Thymus (tissue), 11 donors: ENCODE measurements around the gene CFHR1. TPM values are rescaled to one million over a fixed set of nuclear protein-coding genes. Genes with fewer than 3 reads are reported as not detected.

Experiments
- DNase-seq, 9 donors: peaks; one replicate each; pipeline ENCODE4 v3.0.0-alpha.2; 2013; ENCODE audit warnings: low spot score in 9 of 9, low read depth in 6 of 9, missing footprints in 1 of 9
- H3K27ac ChIP-seq, 2 donors: one replicate each; pipeline ENCODE4 v1.5.1; 2013; ENCODE audit warnings: control low read depth in 1 of 2, low read depth in 1 of 2, low read length in 1 of 2, mild to moderate bottlenecking in 1 of 2, moderate library complexity in 1 of 2
- H3K27me3 ChIP-seq, 2 donors: one replicate each; pipeline ENCODE4 v1.5.1; 2013; ENCODE audit warnings: low read length in 1 of 2; ENCODE audit not compliant: control insufficient read depth in 2 of 2, insufficient read depth in 1 of 2
- H3K36me3 ChIP-seq, 2 donors: one replicate each; pipeline ENCODE4 v1.5.1; 2013; ENCODE audit warnings: low read length in 1 of 2, mild to moderate bottlenecking in 1 of 2, moderate library complexity in 1 of 2; ENCODE audit not compliant: control insufficient read depth in 2 of 2, insufficient read depth in 2 of 2
- H3K4me1 ChIP-seq, 2 donors: one replicate each; pipeline ENCODE4 v1.5.1; 2013; ENCODE audit warnings: low read length in 2 of 2; ENCODE audit not compliant: control insufficient read depth in 2 of 2, insufficient read depth in 2 of 2
- H3K4me3 ChIP-seq, 2 donors: one replicate each; pipeline ENCODE4 v1.5.1; 2013; ENCODE audit warnings: low read length in 2 of 2, control low read depth in 1 of 2, mild to moderate bottlenecking in 1 of 2
- H3K9me3 ChIP-seq, 2 donors: one replicate each; pipeline ENCODE4 v1.5.1; 2013; ENCODE audit warnings: low read length in 1 of 2, mild to moderate bottlenecking in 1 of 2; ENCODE audit not compliant: control insufficient read depth in 2 of 2, insufficient read depth in 1 of 2
- WGBS: extraction: QIAGEN DNeasy Blood & Tissue Kit; methylation state at CpG from one replicate; pipeline ENCODE4 v1.1.7; 2013; 5-methylcytosine and 5-hydroxymethylcytosine counted together
- polyA plus RNA-seq: library from polyadenylated mRNA; stranded (reverse); fragments of 200-250 nt; gene quantifications from one replicate; pipeline ENCODE4 v1.2.3, GENCODE V29; 2013
- total RNA-seq: library from RNA; stranded (reverse); fragments of 120-200 nt; gene quantifications from one replicate; pipeline ENCODE4 v1.2.4, GENCODE V29; 2013
- donor health status: healthy.

Gene CFHR1
- total and polyA plus RNA-seq, 2 donors: 0.09 to 1.3 TPM

GRCh38 chr1:196861429-196861828, 41.9 kb downstream of the CFHR1 start:
- DNase-seq: no peak
- Histone ChIP-seq H3K9me3 (no peaks in the 10 kb centered on the region), H3K27me3 (no peaks in the 10 kb centered on the region), H3K4me1 (no peaks in the 10 kb centered on the region), H3K36me3 (no peaks in the 10 kb centered on the region), H3K27ac (no peak overlapping the region), H3K4me3 (no peak overlapping the region)
- 85% methylated on average over 2 of the region's 2 CpGs for WGBS

- WGBS: 96% methylated on average over 1 of the region's 1 CpG
- Histone ChIP-seq H3K4me3 (no peak overlapping the region), H3K4me1 (no peaks in the 10 kb centered on the region), H3K36me3 (no peaks in the 10 kb centered on the region), H3K9me3 (no peaks in the 10 kb centered on the region), H3K27ac (no peak overlapping the region), H3K27me3 (no peaks in the 10 kb centered on the region)
- DNase-seq: no peak
These were observed 47.4 kb downstream of the CFHR1 start for GRCh38 chr1:196866974-196867373.

GRCh38 chr1:196873385-196873784, 53.9 kb downstream of the CFHR1 start:
- peaks cover 0 to 1% of the 10 kb centered on the region in 2 donors for H3K9me3 ChIP-seq
- 93% methylated on average over 4 of the region's 4 CpGs for WGBS
- no peak overlapping the region for H3K27ac ChIP-seq
- no peak overlapping the region for H3K4me3 ChIP-seq
- no peak for DNase-seq
- H3K36me3 ChIP-seq: no peaks in the 10 kb centered on the region
- H3K27me3 ChIP-seq: peaks cover 0 to 5% of the 10 kb centered on the region in 2 donors
- no peaks in the 10 kb centered on the region for H3K4me1 ChIP-seq

- no peaks in the 10 kb centered on the region for H3K4me1 ChIP-seq
- DNase-seq: no peak
- WGBS: 97% methylated on average over 3 of the region's 3 CpGs
- peaks cover 0 to 1% of the 10 kb centered on the region in 2 donors for H3K9me3 ChIP-seq
- H3K27me3 ChIP-seq: peaks cover 0 to 5% of the 10 kb centered on the region in 2 donors
- H3K36me3 ChIP-seq: no peaks in the 10 kb centered on the region
- H3K27ac ChIP-seq: no peak overlapping the region
- no peak overlapping the region for H3K4me3 ChIP-seq
These were observed 56.4 kb downstream of the CFHR1 start for GRCh38 chr1:196875935-196876334.

- peaks cover 0 to 1% of the 10 kb centered on the region in 2 donors for H3K9me3 ChIP-seq
- H3K27ac ChIP-seq: no peak overlapping the region
- DNase-seq: no peak
- H3K4me3 ChIP-seq: no peak overlapping the region
- no peaks in the 10 kb centered on the region for H3K36me3 ChIP-seq
- no peaks in the 10 kb centered on the region for H3K4me1 ChIP-seq
- WGBS: 12% methylated on average over 29 of the region's 29 CpGs
- H3K27me3 ChIP-seq: peaks cover 0 to 5% of the 10 kb centered on the region in 2 donors
These were observed 58.4 kb downstream of the CFHR1 start for GRCh38 chr1:196877964-196878363.

Other genes starting within 250 kb of the CFHR1 start
- 0.85 TPM for gene KCNT2, start 211.3 kb upstream of the CFHR1 start, total RNA-seq
- 0.41 TPM for gene KCNT2, start 211.3 kb upstream of the CFHR1 start, polyA plus RNA-seq
- 12.6 TPM for gene CFH, start 167.7 kb upstream of the CFHR1 start, total RNA-seq
- 26.0 TPM for gene CFH, start 167.7 kb upstream of the CFHR1 start, polyA plus RNA-seq
- gene CFHR3, start 44.9 kb upstream of the CFHR1 start, total RNA-seq: not detected
- gene CFHR3, start 44.9 kb upstream of the CFHR1 start, polyA plus RNA-seq: not detected
- gene CFHR4, start 68.3 kb downstream of the CFHR1 start, total RNA-seq: 0.19 TPM
- gene CFHR4, start 68.3 kb downstream of the CFHR1 start, polyA plus RNA-seq: 0.07 TPM
- 0.09 TPM for gene CFHR2, start 124.0 kb downstream of the CFHR1 start, total RNA-seq
- gene CFHR2, start 124.0 kb downstream of the CFHR1 start, polyA plus RNA-seq: not detected
- gene CFHR5, start 157.8 kb downstream of the CFHR1 start, total RNA-seq: not detected
- gene CFHR5, start 157.8 kb downstream of the CFHR1 start, polyA plus RNA-seq: not detected
- gene F13B, start 247.5 kb downstream of the CFHR1 start, total RNA-seq: under 0.01 TPM
- 0.05 TPM for gene F13B, start 247.5 kb downstream of the CFHR1 start, polyA plus RNA-seq